ENCODE data around the gene LILRB4.

GRCh38 chr19:54661846-54662481, 821 bp upstream of the LILRB4 start:
- no peak for TF ChIP-seq CTCF (IDR thresholded peaks at IDR 0.05; ENCODE audit: poor library complexity)
- no peak for TF ChIP-seq EZH2 (IDR thresholded peaks at IDR 0.05; ENCODE audit: borderline replicate concordance)
- TF ChIP-seq EZH2phosphoT487 (IDR thresholded peaks at IDR 0.05; ENCODE audit: low read depth, severe bottlenecking, unreplicated experiment), result no peak

All from hepatocyte (in vitro differentiated cells).